HCT116 (cell line): ENCODE results near the gene P2RX3. TPM values are rescaled to one million over a fixed set of nuclear protein-coding genes. Genes with fewer than 3 reads are reported as not detected.

Experiments used
- ATAC-seq: fragments of 200-7000 bp; cut with Tn5 transposase; 2 replicates; pipeline ENCODE4 v1.9.1; 2020; ENCODE audit warnings: mild to moderate bottlenecking, moderate library complexity
- BruUV-seq: library from RNA; stranded (reverse); fragments of 400-500 nt; replicated peaks from 2 replicates; lab custom pipeline; 2021; lab: Mats Ljungman, UMichigan
- CTCF ChIA-PET: fragments of 300-600 bp; sonication (Branson Sonifier 250); formaldehyde crosslinking; loops from one replicate; lab custom pipeline; 2021; ENCODE audit warnings: antibody characterized with exemption; lab: Charles Lee
- POLR2A ChIA-PET: fragments of 300-600, 350-600 bp; sonication (Branson Sonifier 250); formaldehyde crosslinking; loops from one replicate; lab custom pipeline; 2021; ENCODE audit warnings: antibody characterized with exemption; lab: Charles Lee
- RAD21 ChIA-PET, 2 experiments: fragments of 300-600 bp; sonication (Branson Sonifier 250); formaldehyde crosslinking; loops; one replicate each; lab custom pipeline; 2023; ENCODE audit warnings: low total read pairs in 2 of 2; ENCODE audit not compliant: uncharacterized antibody in 2 of 2, unreplicated experiment in 2 of 2, low non-redundant PET in 1 of 2; lab: Charles Lee
- DNase-seq: peaks from one replicate; pipeline ENCODE4 v3.0.0-alpha.2; 2010; ENCODE audit warnings: low read depth, low spot score
- H2AFZ ChIP-seq: fragments of 200-600 bp; shearing (Covaris generic), sonication (generic); 2 replicates; pipeline ENCODE4 v1.6.1; 2017; ENCODE audit warnings: low read depth, mixed run types, mixed read lengths, antibody characterized with exemption, low read length; ENCODE audit not compliant: poor library complexity, severe bottlenecking
- H3K27ac ChIP-seq: 2 replicates; pipeline ENCODE4 v1.5.1; 2012; ENCODE audit warnings: low read depth, low read length
- H3K27me3 ChIP-seq: fragments of 200-600 bp; sonication (generic); 2 replicates; pipeline ENCODE4 v1.6.1; 2016; ENCODE audit warnings: mixed run types, low read length, mixed read lengths; ENCODE audit not compliant: insufficient read depth
- H3K36me3 ChIP-seq, 2 experiments: fragments of 200-500 bp in 1 of 2; fragments of 200-600 bp in 1 of 2; sonication (Bioruptor generic) in 1 of 2; sonication (generic) in 1 of 2; 2 replicates each; pipeline versions ENCODE4 v1.5.1 to v1.6.1; 2014 to 2016; ENCODE audit warnings: low read length in 2 of 2, inconsistent platforms in 1 of 2, mixed read lengths in 1 of 2, mixed run types in 1 of 2; ENCODE audit not compliant: insufficient read depth in 2 of 2, control insufficient read depth in 1 of 2
- H3K4me1 ChIP-seq, 2 experiments: fragments of 200-600 bp in 1 of 2; sonication (generic) in 1 of 2; 2 replicates each; pipeline versions ENCODE4 v1.5.1 to v1.6.1; 2012 to 2017; ENCODE audit warnings: low read length in 2 of 2, inconsistent platforms in 1 of 2, mild to moderate bottlenecking in 1 of 2, mixed read lengths in 1 of 2, mixed run types in 1 of 2, moderate library complexity in 1 of 2; ENCODE audit not compliant: insufficient read depth in 2 of 2, control insufficient read depth in 1 of 2
- H3K4me2 ChIP-seq: fragments of 200-600 bp; sonication (generic); 2 replicates; pipeline ENCODE4 v1.6.1; 2017; ENCODE audit warnings: mixed run types, low read length, mixed read lengths
- H3K4me3 ChIP-seq, 2 experiments: fragments of 200-600 bp in 1 of 2; sonication (generic) in 1 of 2; replicated peaks in 1 of 2; 2 replicates each; pipeline ENCODE4 v1.5.1; 2011 to 2016; ENCODE audit warnings: low read length in 2 of 2, control low read depth in 1 of 2, low read depth in 1 of 2, mild to moderate bottlenecking in 1 of 2, mixed read lengths in 1 of 2, mixed run types in 1 of 2
- H3K79me2 ChIP-seq: fragments of 200-600 bp; sonication (generic); 2 replicates; pipeline ENCODE4 v1.6.1; 2017; ENCODE audit warnings: mild to moderate bottlenecking, mixed run types, low read length, moderate library complexity, mixed read lengths; ENCODE audit not compliant: insufficient read depth
- H3K9ac ChIP-seq: fragments of 200-600 bp; sonication (generic); 2 replicates; pipeline ENCODE4 v1.6.1; 2016; ENCODE audit warnings: low read length, mixed read lengths
- H3K9me2 ChIP-seq: fragments of 200-600 bp; sonication (generic), shearing (Covaris generic); 2 replicates; pipeline ENCODE4 v1.6.1; 2017; ENCODE audit warnings: mixed run types, mild to moderate bottlenecking, moderate library complexity; ENCODE audit not compliant: insufficient read depth
- H3K9me3 ChIP-seq, 2 experiments: fragments of 200-500 bp in 1 of 2; fragments of 200-600 bp in 1 of 2; sonication (Bioruptor generic) in 1 of 2; sonication (generic) in 1 of 2; 2 replicates each; pipeline ENCODE4 v1.6.1; 2014 to 2017; ENCODE audit warnings: low read length in 2 of 2, mixed read lengths in 2 of 2, inconsistent platforms in 1 of 2, low read depth in 1 of 2, mild to moderate bottlenecking in 1 of 2, mixed run types in 1 of 2, moderate library complexity in 1 of 2; ENCODE audit not compliant: control insufficient read depth in 1 of 2, insufficient read depth in 1 of 2
- H4K20me1 ChIP-seq: fragments of 200-600 bp; sonication (generic), shearing (Covaris generic); 2 replicates; pipeline ENCODE4 v1.6.1; 2017; ENCODE audit warnings: mixed run types, mild to moderate bottlenecking, moderate library complexity; ENCODE audit not compliant: insufficient read depth
- CBX3 ChIP-seq: IDR thresholded peaks from 2 replicates; pipeline ENCODE4 v1.6.1; 2012; ENCODE audit warnings: low read depth
- ELF1 ChIP-seq: IDR thresholded peaks from 2 replicates; pipeline ENCODE4 v1.6.1; 2012; ENCODE audit warnings: low read depth, borderline replicate concordance
- EZH2 ChIP-seq: fragments of 200-600 bp; sonication (generic); IDR thresholded peaks from 2 replicates; pipeline ENCODE4 v1.6.1; 2017; ENCODE audit warnings: antibody characterized with exemption, mixed run types
- EZH2phosphoT487 ChIP-seq: fragments of 200-600 bp; IDR thresholded peaks from 2 replicates; pipeline ENCODE4 v1.6.1; 2018; ENCODE audit warnings: antibody characterized with exemption, borderline replicate concordance
- JUND ChIP-seq: IDR thresholded peaks from 2 replicates; pipeline ENCODE4 v1.6.1; 2012
- MAX ChIP-seq: IDR thresholded peaks from 2 replicates; pipeline ENCODE4 v1.6.1; 2012
- POLR2A ChIP-seq: IDR thresholded peaks from 2 replicates; pipeline ENCODE4 v1.7.0; 2011; ENCODE audit warnings: borderline replicate concordance; ENCODE audit not compliant: insufficient read depth, insufficient read length; ENCODE audit errors: extremely low read depth
- POLR2AphosphoS5 ChIP-seq: IDR thresholded peaks from 2 replicates; pipeline ENCODE4 v1.6.1; 2011; ENCODE audit warnings: mild to moderate bottlenecking, low read depth, low read length, moderate library complexity
- YY1 ChIP-seq: IDR thresholded peaks from 2 replicates; pipeline ENCODE4 v1.6.1; 2011; ENCODE audit warnings: low read length, low read depth, moderate library complexity, mild to moderate bottlenecking; ENCODE audit not compliant: insufficient replicate concordance; ENCODE audit errors: extremely low read depth
- intact Hi-C: fragments of 100-400 bp; cut with micrococcal nuclease; formaldehyde crosslinking; loops from 2 replicates; pipeline ENCODE4 v1.10.0; 2022
- total RNA-seq: library from RNA; stranded (reverse); gene quantifications from one replicate; pipeline ENCODE4 v1.2.1, GENCODE V29; 2021; ENCODE audit not compliant: unreplicated experiment
- TF ChIP-seq, protein P1 (sequence below): IDR thresholded peaks from 2 replicates; pipeline ENCODE4 v1.6.1; 2011; ENCODE audit warnings: mild to moderate bottlenecking, low read length, moderate library complexity; ENCODE audit not compliant: insufficient replicate concordance; ENCODE audit errors: extremely low read depth
- TF ChIP-seq, protein P2 (sequence below), 3 experiments: fragments of 200-600 bp in 1 of 3; sonication (generic) in 1 of 3; IDR thresholded peaks in 2 of 3; conservative IDR thresholded peaks in 1 of 3; 2 replicates each; pipeline ENCODE4 v1.5.1; 2012 to 2017; ENCODE audit warnings: low read depth in 2 of 3, low read length in 2 of 3, antibody characterized with exemption in 1 of 3, borderline replicate concordance in 1 of 3, control low read depth in 1 of 3, mild to moderate bottlenecking in 1 of 3, mixed read lengths in 1 of 3, mixed run types in 1 of 3, moderate library complexity in 1 of 3; ENCODE audit not compliant: insufficient read depth in 1 of 3

Gene P2RX3
- total RNA-seq, 1 experiment from 2014 or later = not detected

DNA sequence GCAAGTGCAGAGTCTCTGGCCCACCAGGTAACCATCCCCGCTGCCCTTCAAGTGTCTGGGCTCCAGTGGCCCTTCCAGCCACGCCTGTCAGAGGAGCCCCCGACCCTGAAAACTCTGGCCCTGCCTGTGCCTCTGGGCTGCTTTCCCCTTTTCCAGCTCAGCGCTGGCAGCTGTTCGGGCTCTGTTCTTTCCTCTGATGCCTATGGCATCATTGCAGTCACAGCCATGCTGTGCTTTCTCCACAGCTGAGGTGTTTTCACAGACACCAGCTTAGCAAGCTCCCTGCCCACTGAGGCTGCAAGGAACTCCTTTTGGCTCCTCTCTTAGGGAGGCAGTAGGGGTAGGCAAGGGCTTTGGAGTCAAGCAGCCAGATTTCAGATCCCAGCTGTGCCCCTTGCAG, 21.2 kb downstream of the P2RX3 start:
- no peak for DNase-seq
- no peaks in the 10 kb centered on the region for H3K4me1 ChIP-seq
- POLR2A ChIA-PET = no interaction called here
- H3K27me3 ChIP-seq = 0 out of 2 replicates have a peak, but pooled peaks cover 5% of the 10 kb centered on the region
- no peaks in the 10 kb centered on the region for H4K20me1 ChIP-seq
- H3K4me2 ChIP-seq = no peak overlapping the region
- CTCF ChIA-PET = no interaction called here
- no peak overlapping the region for H3K27ac ChIP-seq
- no peak overlapping the region for H2AFZ ChIP-seq
- TF ChIP-seq ELF1 (no peak), CBX3 (no peak), YY1 (no peak), POLR2A (no peak)
- TF ChIP-seq, protein P1, sequence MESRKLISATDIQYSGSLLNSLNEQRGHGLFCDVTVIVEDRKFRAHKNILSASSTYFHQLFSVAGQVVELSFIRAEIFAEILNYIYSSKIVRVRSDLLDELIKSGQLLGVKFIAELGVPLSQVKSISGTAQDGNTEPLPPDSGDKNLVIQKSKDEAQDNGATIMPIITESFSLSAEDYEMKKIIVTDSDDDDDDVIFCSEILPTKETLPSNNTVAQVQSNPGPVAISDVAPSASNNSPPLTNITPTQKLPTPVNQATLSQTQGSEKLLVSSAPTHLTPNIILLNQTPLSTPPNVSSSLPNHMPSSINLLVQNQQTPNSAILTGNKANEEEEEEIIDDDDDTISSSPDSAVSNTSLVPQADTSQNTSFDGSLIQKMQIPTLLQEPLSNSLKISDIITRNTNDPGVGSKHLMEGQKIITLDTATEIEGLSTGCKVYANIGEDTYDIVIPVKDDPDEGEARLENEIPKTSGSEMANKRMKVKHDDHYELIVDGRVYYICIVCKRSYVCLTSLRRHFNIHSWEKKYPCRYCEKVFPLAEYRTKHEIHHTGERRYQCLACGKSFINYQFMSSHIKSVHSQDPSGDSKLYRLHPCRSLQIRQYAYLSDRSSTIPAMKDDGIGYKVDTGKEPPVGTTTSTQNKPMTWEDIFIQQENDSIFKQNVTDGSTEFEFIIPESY = no peak
- no peaks in the 10 kb centered on the region for H3K9me2 ChIP-seq
- no TSS peak for BruUV-seq
- no peaks in the 10 kb centered on the region for H3K9me3 ChIP-seq
- no peak overlapping the region for H3K4me3 ChIP-seq
- no peaks in the 10 kb centered on the region for H3K36me3 ChIP-seq
- ATAC-seq = no peak
- H3K9ac ChIP-seq = no peak overlapping the region
- RAD21 ChIA-PET = no interaction called here
- H3K79me2 ChIP-seq = no peaks in the 10 kb centered on the region
- intact Hi-C loops = no loop called here

DNA sequence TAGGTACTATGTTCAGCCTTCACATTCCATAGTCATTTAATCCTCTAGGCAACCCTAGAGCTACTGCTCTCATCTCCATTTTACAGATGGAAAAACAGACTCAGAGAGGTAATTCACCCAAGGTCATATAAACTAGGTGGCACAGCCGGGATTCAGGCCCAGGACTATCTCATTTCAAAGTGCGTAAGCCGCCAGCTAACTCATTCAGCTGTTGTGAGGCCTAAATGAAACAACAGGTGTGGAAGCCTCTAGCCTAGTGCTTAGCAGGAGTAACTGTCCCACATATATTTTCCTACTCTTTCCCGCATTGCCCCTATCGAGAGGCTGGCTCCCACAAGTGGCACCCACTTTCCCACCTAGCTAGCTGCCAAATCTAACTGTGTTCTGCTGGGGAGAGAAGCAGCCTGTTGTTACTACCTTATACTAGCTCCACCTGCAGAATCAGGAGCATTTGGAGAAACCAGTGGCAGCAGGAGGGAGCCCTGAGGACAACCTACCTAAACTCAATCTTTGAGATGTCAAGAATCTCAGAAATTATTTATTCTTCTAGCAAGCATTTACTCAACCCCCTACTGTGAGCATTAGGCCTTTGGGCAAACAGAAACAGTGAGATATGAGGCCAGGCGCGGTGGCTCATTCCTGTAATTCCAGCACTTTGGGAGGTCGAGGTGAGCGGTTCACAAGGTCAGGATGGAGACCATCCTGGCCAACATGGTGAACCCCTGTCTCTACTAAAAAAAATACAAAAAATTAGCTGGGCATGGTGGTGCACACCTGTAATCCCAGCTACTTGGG, 21.9 kb downstream of the P2RX3 start:
- ChIA-PET RAD21 (no interaction called here), POLR2A (interaction anchor here (1.5 kb wide), 1 partner anchor 8 kb away, joined by 3 read pairs; no protein-coding TSS in a partner anchor), CTCF (interaction anchor here (1.0 kb wide), 1 partner anchor 10 kb away, joined by 3 read pairs; no protein-coding TSS in a partner anchor)
- no peaks in the 10 kb centered on the region for H3K36me3 ChIP-seq
- BruUV-seq = no TSS peak
- no peaks in the 10 kb centered on the region for H3K9me3 ChIP-seq
- no peaks in the 10 kb centered on the region for H4K20me1 ChIP-seq
- no peak overlapping the region for H3K4me3 ChIP-seq
- H3K9ac ChIP-seq = no peak overlapping the region
- intact Hi-C loops = no loop called here
- no peaks in the 10 kb centered on the region for H3K4me1 ChIP-seq
- no peak overlapping the region for H3K27ac ChIP-seq
- H3K27me3 ChIP-seq = 0 out of 2 replicates have a peak, but pooled peaks cover 5% of the 10 kb centered on the region
- no peak for DNase-seq
- ATAC-seq = no peak
- no peaks in the 10 kb centered on the region for H3K79me2 ChIP-seq
- no peak overlapping the region for H2AFZ ChIP-seq
- no peaks in the 10 kb centered on the region for H3K9me2 ChIP-seq
- no peak overlapping the region for H3K4me2 ChIP-seq
- TF ChIP-seq MAX (no peak), POLR2A (no peak), EZH2phosphoT487 (no peak), POLR2AphosphoS5 (no peak), CBX3 (no peak), JUND (no peak), EZH2 (no peak)
- TF ChIP-seq, protein P1 = no peak
- TF ChIP-seq, protein P2, sequence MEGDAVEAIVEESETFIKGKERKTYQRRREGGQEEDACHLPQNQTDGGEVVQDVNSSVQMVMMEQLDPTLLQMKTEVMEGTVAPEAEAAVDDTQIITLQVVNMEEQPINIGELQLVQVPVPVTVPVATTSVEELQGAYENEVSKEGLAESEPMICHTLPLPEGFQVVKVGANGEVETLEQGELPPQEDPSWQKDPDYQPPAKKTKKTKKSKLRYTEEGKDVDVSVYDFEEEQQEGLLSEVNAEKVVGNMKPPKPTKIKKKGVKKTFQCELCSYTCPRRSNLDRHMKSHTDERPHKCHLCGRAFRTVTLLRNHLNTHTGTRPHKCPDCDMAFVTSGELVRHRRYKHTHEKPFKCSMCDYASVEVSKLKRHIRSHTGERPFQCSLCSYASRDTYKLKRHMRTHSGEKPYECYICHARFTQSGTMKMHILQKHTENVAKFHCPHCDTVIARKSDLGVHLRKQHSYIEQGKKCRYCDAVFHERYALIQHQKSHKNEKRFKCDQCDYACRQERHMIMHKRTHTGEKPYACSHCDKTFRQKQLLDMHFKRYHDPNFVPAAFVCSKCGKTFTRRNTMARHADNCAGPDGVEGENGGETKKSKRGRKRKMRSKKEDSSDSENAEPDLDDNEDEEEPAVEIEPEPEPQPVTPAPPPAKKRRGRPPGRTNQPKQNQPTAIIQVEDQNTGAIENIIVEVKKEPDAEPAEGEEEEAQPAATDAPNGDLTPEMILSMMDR (IDR thresholded peaks at IDR 0.05 in 2 of 3, conservative IDR thresholded peaks at IDR 0.05 in 1 of 3; ENCODE audit: borderline replicate concordance in 1 of 3, insufficient read depth in 1 of 3, low read depth in 2 of 3, low read length in 2 of 3) = no peak
